ENCODE results near the gene CFTR.

DNA sequence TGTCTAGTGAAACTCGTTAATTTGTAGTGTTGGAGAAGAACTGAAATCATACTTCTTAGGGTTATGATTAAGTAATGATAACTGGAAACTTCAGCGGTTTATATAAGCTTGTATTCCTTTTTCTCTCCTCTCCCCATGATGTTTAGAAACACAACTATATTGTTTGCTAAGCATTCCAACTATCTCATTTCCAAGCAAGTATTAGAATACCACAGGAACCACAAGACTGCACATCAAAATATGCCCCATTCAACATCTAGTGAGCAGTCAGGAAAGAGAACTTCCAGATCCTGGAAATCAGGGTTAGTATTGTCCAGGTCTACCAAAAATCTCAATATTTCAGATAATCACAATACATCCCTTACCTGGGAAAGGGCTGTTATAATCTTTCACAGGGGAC, 187.6 kb downstream of the CFTR start:
- TF ChIP-seq, protein P1, sequence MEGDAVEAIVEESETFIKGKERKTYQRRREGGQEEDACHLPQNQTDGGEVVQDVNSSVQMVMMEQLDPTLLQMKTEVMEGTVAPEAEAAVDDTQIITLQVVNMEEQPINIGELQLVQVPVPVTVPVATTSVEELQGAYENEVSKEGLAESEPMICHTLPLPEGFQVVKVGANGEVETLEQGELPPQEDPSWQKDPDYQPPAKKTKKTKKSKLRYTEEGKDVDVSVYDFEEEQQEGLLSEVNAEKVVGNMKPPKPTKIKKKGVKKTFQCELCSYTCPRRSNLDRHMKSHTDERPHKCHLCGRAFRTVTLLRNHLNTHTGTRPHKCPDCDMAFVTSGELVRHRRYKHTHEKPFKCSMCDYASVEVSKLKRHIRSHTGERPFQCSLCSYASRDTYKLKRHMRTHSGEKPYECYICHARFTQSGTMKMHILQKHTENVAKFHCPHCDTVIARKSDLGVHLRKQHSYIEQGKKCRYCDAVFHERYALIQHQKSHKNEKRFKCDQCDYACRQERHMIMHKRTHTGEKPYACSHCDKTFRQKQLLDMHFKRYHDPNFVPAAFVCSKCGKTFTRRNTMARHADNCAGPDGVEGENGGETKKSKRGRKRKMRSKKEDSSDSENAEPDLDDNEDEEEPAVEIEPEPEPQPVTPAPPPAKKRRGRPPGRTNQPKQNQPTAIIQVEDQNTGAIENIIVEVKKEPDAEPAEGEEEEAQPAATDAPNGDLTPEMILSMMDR (IDR thresholded peaks at IDR 0.05): no peak
- TF ChIP-seq HOXA7 (CRISPR knock-in tag; IDR thresholded peaks at IDR 0.05): no peak
